ENCODE measurements around the gene AGAP1. TPM values are rescaled to one million over a fixed set of nuclear protein-coding genes. Genes with fewer than 3 reads are reported as not detected.

AGAP1 gene
- total RNA-seq, 1 donor from 2014 or later: 43.9 TPM

GRCh38 chr2:236008006-236008405 is 514.2 kb downstream of the AGAP1 start:
- no peak for TF ChIP-seq CTCF (IDR thresholded peaks at IDR 0.05; ENCODE audit: unreplicated experiment)
- Mint-ChIP-seq H3K27me3 (ENCODE audit: unreplicated experiment) (peaks cover 2% of the 10 kb centered on the region), H3K4me3 (ENCODE audit: unreplicated experiment) (no peak overlapping the region), H3K27ac (ENCODE audit: unreplicated experiment) (no peak overlapping the region), H3K9me3 (ENCODE audit: unreplicated experiment) (no peaks in the 10 kb centered on the region), H3K4me1 (ENCODE audit: unreplicated experiment) (peaks cover 5% of the 10 kb centered on the region), H3K36me3 (ENCODE audit: low read depth, unreplicated experiment) (no peaks in the 10 kb centered on the region)
- DNase-seq (ENCODE audit: low spot score): no peak

DNA sequence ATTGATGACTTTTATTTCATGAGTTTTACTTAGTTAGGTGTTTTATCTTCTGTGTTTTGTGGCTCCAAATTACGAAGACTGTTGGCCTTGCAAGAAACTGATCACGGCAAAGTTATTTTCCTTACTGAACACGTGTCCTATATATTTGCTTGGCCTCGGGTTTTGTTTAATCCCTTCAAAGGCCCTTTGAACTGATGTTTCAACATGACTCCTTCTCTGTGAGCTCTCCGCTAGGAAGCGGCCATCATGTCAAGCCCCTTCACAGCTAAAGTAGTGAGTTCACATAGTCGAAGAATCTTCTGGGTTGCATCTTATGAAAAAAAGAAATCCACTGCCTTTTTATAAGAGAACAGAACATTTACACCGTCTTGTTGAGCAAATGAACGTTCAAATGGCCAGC is 515.0 kb downstream of the AGAP1 start:
- no peaks in the 10 kb centered on the region for H3K27me3 Mint-ChIP-seq (ENCODE audit: unreplicated experiment)
- no peak for TF ChIP-seq CTCF (IDR thresholded peaks at IDR 0.05; ENCODE audit: unreplicated experiment)
- H3K9me3 Mint-ChIP-seq (ENCODE audit: unreplicated experiment): no peaks in the 10 kb centered on the region
- DNase-seq (ENCODE audit: low spot score): no peak
- H3K36me3 Mint-ChIP-seq (ENCODE audit: low read depth, unreplicated experiment): no peaks in the 10 kb centered on the region
- H3K4me3 Mint-ChIP-seq (ENCODE audit: unreplicated experiment): no peak overlapping the region
- no peak overlapping the region for H3K27ac Mint-ChIP-seq (ENCODE audit: unreplicated experiment)
- H3K4me1 Mint-ChIP-seq (ENCODE audit: unreplicated experiment): peaks cover 5% of the 10 kb centered on the region

GRCh38 chr2:236010920-236011685 is 517.3 kb downstream of the AGAP1 start:
- Mint-ChIP-seq H3K27ac (ENCODE audit: unreplicated experiment) (no peak overlapping the region), H3K4me3 (ENCODE audit: unreplicated experiment) (no peak overlapping the region), H3K9me3 (ENCODE audit: unreplicated experiment) (no peaks in the 10 kb centered on the region), H3K4me1 (ENCODE audit: unreplicated experiment) (peaks cover 12% of the 10 kb centered on the region), H3K36me3 (ENCODE audit: low read depth, unreplicated experiment) (no peaks in the 10 kb centered on the region), H3K27me3 (ENCODE audit: unreplicated experiment) (peaks cover 3% of the 10 kb centered on the region)
- no peak for TF ChIP-seq CTCF (IDR thresholded peaks at IDR 0.05; ENCODE audit: unreplicated experiment)
- DNase-seq (ENCODE audit: low spot score): no peak

GRCh38 chr2:236012155-236012554 is 518.3 kb downstream of the AGAP1 start:
- TF ChIP-seq CTCF (IDR thresholded peaks at IDR 0.05; ENCODE audit: unreplicated experiment): no peak
- peaks cover 3% of the 10 kb centered on the region for H3K27me3 Mint-ChIP-seq (ENCODE audit: unreplicated experiment)
- no peak overlapping the region for H3K27ac Mint-ChIP-seq (ENCODE audit: unreplicated experiment)
- peaks cover 12% of the 10 kb centered on the region for H3K4me1 Mint-ChIP-seq (ENCODE audit: unreplicated experiment)
- no peaks in the 10 kb centered on the region for H3K9me3 Mint-ChIP-seq (ENCODE audit: unreplicated experiment)
- no peaks in the 10 kb centered on the region for H3K36me3 Mint-ChIP-seq (ENCODE audit: low read depth, unreplicated experiment)
- no peak overlapping the region for H3K4me3 Mint-ChIP-seq (ENCODE audit: unreplicated experiment)
- DNase-seq (ENCODE audit: low spot score): no peak

- Mint-ChIP-seq H3K9me3 (ENCODE audit: unreplicated experiment) (no peaks in the 10 kb centered on the region), H3K4me1 (ENCODE audit: unreplicated experiment) (peaks cover 12% of the 10 kb centered on the region), H3K27me3 (ENCODE audit: unreplicated experiment) (peaks cover 3% of the 10 kb centered on the region), H3K36me3 (ENCODE audit: low read depth, unreplicated experiment) (peaks cover 9% of the 10 kb centered on the region), H3K4me3 (ENCODE audit: unreplicated experiment) (no peak overlapping the region), H3K27ac (ENCODE audit: unreplicated experiment) (no peak overlapping the region)
- TF ChIP-seq CTCF (IDR thresholded peaks at IDR 0.05; ENCODE audit: unreplicated experiment): no peak
- no peak for DNase-seq (ENCODE audit: low spot score)
Observed at GRCh38 chr2:236014408-236015131, 520.7 kb downstream of the AGAP1 start.
